ENCODE data around the gene PLAAT2. TPM values are rescaled to one million over a fixed set of nuclear protein-coding genes. Genes with fewer than 3 reads are reported as not detected.
"Not testable (repeated sequence)": the region's sequence is repeated elsewhere in the genome, so short reads cannot be mapped to it uniquely, and the experiment has no call there.

Gene PLAAT2
- polyA plus RNA-seq, 1 donor = 0.12 TPM

DNA sequence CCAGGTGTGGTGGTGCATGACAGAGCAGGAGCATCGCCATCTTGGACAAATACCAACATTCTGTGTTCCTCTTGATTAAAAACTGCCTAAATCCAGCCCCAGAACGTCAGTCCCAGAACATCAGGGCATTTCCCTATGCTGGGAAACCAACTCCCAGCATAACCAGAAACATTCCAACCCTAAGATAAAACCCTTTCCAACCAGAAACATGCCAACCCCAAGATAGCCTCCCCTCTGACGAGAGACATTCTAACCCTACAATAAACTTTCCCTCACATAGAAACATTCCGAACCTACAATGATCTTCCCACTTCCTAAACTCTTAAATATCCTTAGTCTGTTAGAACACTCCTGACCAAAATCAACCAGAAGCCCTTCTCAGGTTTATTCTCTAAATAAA is 15.0 kb downstream of the PLAAT2 start:
- Histone ChIP-seq H3K4me1 (ENCODE audit: control insufficient read depth, insufficient read depth, low read length) (no peaks in the 10 kb centered on the region), H3K4me3 (ENCODE audit: low read length) (no peak overlapping the region), H3K36me3 (ENCODE audit: control insufficient read depth, insufficient read depth, low read length) (no peaks in the 10 kb centered on the region), H3K27me3 (ENCODE audit: control insufficient read depth, insufficient read depth, low read length) (no peaks in the 10 kb centered on the region), H3K9me3 (ENCODE audit: control insufficient read depth, low read depth, low read length) (no peaks in the 10 kb centered on the region), H3K27ac (ENCODE audit: low read length) (no peak overlapping the region)
- 100% methylated on average over 1 of the region's 4 CpGs for WGBS (ENCODE audit: insufficient coverage, low lambda C conversion rate)
- DNase-seq = no peak

DNA sequence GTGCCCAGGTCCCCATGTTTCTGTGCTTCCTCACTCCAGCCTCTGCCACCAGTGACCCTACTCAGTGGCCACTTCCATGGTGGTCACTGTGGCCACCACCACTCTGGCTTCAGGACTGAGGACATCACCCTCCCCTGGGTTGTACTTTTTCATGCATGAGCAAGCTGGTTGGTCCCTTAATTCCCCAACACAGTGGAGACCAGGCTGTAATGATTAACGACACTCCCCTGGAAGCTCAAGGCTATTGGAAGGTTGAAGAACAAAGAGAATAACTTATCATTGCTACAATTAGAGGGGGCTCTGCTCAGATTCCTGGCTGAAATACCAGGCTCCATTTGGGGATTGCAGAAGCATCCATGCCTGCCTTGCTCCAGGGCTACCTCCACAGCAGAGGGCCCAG is 16.1 kb downstream of the PLAAT2 start:
- no CpG with 5 or more reads among the region's 1 CpG for WGBS (ENCODE audit: insufficient coverage, low lambda C conversion rate)
- no peaks in the 10 kb centered on the region for H3K36me3 ChIP-seq (ENCODE audit: control insufficient read depth, insufficient read depth, low read length)
- no peak for DNase-seq

DNA sequence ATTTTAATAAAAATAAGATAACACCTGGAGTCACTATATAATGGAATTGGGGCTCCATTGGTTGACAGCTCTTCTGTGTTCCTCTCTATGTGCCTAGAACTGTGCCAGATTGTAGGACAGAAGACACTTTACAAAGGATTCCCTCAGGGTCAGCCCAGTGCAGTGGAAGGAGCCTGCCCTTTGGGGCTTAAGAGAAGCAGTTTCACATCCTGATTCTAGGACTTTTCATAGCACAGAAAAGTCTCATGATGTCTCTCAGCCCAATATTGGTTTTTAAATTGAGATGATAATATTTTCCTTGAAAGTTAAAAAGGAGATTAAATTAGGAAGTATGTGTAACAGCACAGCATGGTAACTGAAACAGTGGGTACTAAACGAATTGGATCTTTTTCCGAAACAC is 19.5 kb downstream of the PLAAT2 start:
- Histone ChIP-seq H3K27ac (ENCODE audit: low read length) (no peak overlapping the region), H3K36me3 (ENCODE audit: control insufficient read depth, insufficient read depth, low read length) (no peaks in the 10 kb centered on the region), H3K9me3 (ENCODE audit: control insufficient read depth, low read depth, low read length) (no peaks in the 10 kb centered on the region), H3K27me3 (ENCODE audit: control insufficient read depth, insufficient read depth, low read length) (no peaks in the 10 kb centered on the region), H3K4me3 (ENCODE audit: low read length) (no peak overlapping the region), H3K4me1 (ENCODE audit: control insufficient read depth, insufficient read depth, low read length) (no peaks in the 10 kb centered on the region)
- DNase-seq = no peak
- 80% methylated on average over 1 of the region's 2 CpGs for WGBS (ENCODE audit: insufficient coverage, low lambda C conversion rate)

More for the DNA sequence above, 16.1 kb downstream of the PLAAT2 start:
- Histone ChIP-seq H3K9me3 (ENCODE audit: control insufficient read depth, low read depth, low read length) (no peaks in the 10 kb centered on the region), H3K27me3 (ENCODE audit: control insufficient read depth, insufficient read depth, low read length) (no peaks in the 10 kb centered on the region), H3K27ac (ENCODE audit: low read length) (no peak overlapping the region), H3K4me1 (ENCODE audit: control insufficient read depth, insufficient read depth, low read length) (no peaks in the 10 kb centered on the region), H3K4me3 (ENCODE audit: low read length) (no peak overlapping the region)

DNA sequence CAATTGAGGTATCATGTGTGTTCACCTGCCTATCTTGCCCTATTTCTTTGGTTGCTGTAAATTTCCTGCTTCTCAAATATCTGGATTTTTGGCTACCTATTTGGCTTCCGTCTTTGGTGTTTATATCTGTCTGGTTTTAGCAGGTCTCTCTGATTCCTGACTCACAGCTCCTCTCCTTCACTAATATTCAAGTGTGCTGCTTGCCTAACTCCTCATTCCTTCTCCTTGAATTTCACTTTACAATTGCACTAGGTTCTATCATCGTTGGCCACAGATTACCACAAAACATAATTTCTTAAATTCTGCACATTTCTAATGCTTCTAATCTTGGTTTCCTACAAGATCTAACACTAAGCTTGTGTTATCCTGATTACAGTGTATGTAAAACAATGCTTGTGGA is 20.7 kb downstream of the PLAAT2 start:
- not testable (repeated sequence) for H3K27me3 ChIP-seq (ENCODE audit: control insufficient read depth, insufficient read depth, low read length)

DNA sequence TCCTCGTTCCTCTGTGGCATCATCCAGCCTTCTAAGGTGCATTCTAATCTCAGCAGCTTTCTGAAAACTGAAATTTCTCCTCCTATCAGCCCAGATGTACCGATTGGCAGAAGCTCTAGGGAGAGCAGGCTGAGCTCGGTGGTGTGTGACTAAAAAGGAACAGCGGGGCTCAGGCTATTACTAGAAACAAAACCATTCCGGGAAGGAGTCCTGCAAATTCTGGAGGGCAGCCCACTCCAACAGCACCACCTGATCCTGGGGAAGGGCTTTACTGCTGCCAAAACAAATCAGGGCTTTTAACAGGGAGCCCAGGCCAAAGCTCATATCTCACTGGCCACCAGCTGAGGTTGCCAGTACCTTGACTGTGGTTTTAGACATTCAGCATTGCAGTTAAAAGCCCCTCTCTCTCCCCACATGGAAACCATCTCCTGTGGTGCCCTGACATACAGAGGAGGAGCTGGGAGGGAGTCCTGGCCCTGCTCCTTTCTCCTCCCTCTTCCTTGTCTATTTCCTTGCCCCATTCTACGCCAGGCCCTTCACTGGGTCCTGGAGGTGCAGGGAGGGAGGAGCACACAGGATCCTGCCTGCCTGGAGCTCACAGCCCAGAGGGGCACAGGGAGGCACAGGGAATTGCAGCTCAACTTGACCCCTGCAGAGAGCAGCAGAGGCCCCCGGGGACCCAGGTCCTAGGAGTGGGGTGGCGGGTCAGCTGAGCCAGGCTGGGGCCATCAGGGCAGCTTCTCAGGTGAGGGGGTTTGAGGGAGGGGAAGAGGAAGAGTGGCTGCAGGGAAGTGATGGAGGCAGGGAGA is 25.7 kb downstream of the PLAAT2 start:
- Histone ChIP-seq H3K4me1 (ENCODE audit: control insufficient read depth, insufficient read depth, low read length) (peaks cover 20% of the 10 kb centered on the region), H3K9me3 (ENCODE audit: control insufficient read depth, low read depth, low read length) (no peaks in the 10 kb centered on the region), H3K36me3 (ENCODE audit: control insufficient read depth, insufficient read depth, low read length) (no peaks in the 10 kb centered on the region), H3K27me3 (ENCODE audit: control insufficient read depth, insufficient read depth, low read length) (no peaks in the 10 kb centered on the region), H3K27ac (ENCODE audit: low read length) (peak overlapping the region; percentile 21), H3K4me3 (ENCODE audit: low read length) (peak overlapping the region; percentile 25)
- DNase-seq = peak in 1 of 2 donors; percentile 25
- WGBS (ENCODE audit: insufficient coverage, low lambda C conversion rate) = 80% methylated on average over 1 of the region's 8 CpGs

More for the DNA sequence above, 20.7 kb downstream of the PLAAT2 start:
- not testable (repeated sequence) for H3K36me3 ChIP-seq (ENCODE audit: control insufficient read depth, insufficient read depth, low read length); H3K4me1 ChIP-seq (ENCODE audit: control insufficient read depth, insufficient read depth, low read length); H3K9me3 ChIP-seq (ENCODE audit: control insufficient read depth, low read depth, low read length); H3K4me3 ChIP-seq (ENCODE audit: low read length); H3K27ac ChIP-seq (ENCODE audit: low read length); DNase-seq
- WGBS (ENCODE audit: insufficient coverage, low lambda C conversion rate) = no CpG with 5 or more reads among the region's 2 CpGs

DNA sequence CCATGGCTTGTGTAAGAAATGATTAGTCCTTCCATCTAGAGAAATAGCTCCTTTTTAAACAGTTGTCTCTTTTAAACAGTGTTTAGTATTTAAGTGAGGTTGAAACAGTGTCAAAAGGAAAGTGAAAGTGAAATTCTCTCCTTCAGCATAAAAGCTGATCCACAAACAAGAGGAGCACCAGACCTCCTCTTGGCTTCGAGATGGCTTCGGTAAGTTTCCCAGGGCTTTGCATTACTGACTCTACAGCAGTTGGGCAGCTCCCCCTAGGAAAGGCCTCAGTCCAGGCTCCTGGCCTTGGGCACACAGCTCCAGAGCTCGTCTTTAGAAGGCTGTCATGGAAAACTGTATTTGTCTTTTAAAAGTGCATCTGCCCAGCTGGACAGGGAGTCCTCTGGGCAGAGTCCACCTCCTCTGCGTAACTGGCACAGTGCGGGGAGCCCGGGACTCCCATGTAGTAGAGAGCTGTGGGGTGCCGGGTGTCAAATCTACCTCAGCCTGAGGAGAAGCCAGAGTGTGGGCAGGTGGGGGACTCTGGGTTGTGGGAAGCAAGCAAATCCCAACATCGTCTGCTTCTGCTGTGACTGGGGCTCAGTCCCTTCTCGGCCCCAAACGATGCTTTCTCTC is 26.4 kb downstream of the PLAAT2 start, which contains the start of gene PLAAT4:
Gene PLAAT4 (plus strand): TSS at position 140 of the 624 bp plus-strand sequence. CDS start 61 bp downstream, at position 201.
- Histone ChIP-seq H3K4me1 (ENCODE audit: control insufficient read depth, insufficient read depth, low read length) (peaks cover 20% of the 10 kb centered on the region), H3K27ac (ENCODE audit: low read length) (peak within 1 kb of the TSS; percentile 21)
- peak; percentile 46 to 79 for DNase-seq

DNA sequence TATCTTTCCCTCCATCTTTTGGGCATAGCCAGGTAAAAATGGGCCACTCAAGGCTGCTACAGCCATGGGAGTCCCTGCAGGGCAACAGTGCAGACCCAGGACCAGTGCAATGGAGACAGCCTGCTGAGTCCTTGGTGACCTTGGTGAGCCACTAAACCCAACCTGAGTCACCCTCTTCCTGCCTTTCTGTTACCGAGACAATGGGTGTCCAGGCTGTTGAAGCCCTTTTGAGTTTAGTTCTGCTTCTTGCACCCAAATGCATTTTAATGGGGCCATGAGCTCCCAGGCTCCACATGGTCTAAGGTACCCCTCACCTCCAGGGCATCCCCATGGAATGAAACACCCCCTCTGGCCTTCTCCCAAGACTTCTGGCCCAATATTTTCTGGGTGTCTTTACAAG is 27.4 kb downstream of the PLAAT2 start:
- peaks cover 23% of the 10 kb centered on the region for H3K4me1 ChIP-seq (ENCODE audit: control insufficient read depth, insufficient read depth, low read length)
- H3K36me3 ChIP-seq (ENCODE audit: control insufficient read depth, insufficient read depth, low read length) = no peaks in the 10 kb centered on the region

More for the DNA sequence above, 26.4 kb downstream of the PLAAT2 start, which contains the start of gene PLAAT4:
- Histone ChIP-seq H3K27me3 (ENCODE audit: control insufficient read depth, insufficient read depth, low read length) (no peaks in the 10 kb centered on the region), H3K4me3 (ENCODE audit: low read length) (peak within 1 kb of the TSS; percentile 25), H3K9me3 (ENCODE audit: control insufficient read depth, low read depth, low read length) (no peaks in the 10 kb centered on the region), H3K36me3 (ENCODE audit: control insufficient read depth, insufficient read depth, low read length) (no peaks in the 10 kb centered on the region)
- 92% methylated on average over 2 of the region's 10 CpGs for WGBS (ENCODE audit: insufficient coverage, low lambda C conversion rate)

DNA sequence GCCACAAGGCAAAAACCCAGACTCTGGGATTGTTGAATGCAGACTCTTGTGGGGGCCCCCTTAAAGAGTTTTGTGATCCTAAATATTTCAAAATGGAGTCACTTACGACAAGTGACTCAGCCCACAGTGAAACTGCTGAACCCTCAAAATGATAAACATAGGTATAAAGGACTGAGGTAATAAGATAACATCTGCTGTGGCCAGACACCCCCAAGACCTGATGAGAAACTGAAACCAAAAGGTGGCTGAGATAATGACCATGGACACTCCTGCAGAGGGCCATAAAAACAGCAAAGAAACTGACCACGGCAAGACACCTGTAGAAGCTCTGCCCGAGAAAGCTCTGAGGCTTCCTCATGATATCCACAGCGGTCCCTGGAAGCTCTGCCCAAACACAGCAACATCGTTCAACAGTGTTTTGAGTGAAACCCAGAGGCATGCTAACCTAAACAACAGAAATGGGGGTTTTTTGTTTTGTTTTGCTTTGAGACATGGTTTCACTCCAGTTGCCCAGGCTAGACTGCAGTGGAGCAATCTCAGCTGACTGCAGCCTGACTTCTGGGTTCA is 28.2 kb downstream of the PLAAT2 start:
- no peaks in the 10 kb centered on the region for H3K9me3 ChIP-seq (ENCODE audit: control insufficient read depth, low read depth, low read length)
- H3K27me3 ChIP-seq (ENCODE audit: control insufficient read depth, insufficient read depth, low read length) = no peaks in the 10 kb centered on the region
- no peak overlapping the region for H3K4me3 ChIP-seq (ENCODE audit: low read length)
- H3K4me1 ChIP-seq (ENCODE audit: control insufficient read depth, insufficient read depth, low read length) = peaks cover 23% of the 10 kb centered on the region
- no CpG with 5 or more reads among the region's 5 CpGs for WGBS (ENCODE audit: insufficient coverage, low lambda C conversion rate)
- peak; percentile 43 to 68 for DNase-seq
- peak overlapping the region; percentile 38 for H3K27ac ChIP-seq (ENCODE audit: low read length)
- H3K36me3 ChIP-seq (ENCODE audit: control insufficient read depth, insufficient read depth, low read length) = no peaks in the 10 kb centered on the region

More for the DNA sequence above, 27.4 kb downstream of the PLAAT2 start:
- Histone ChIP-seq H3K4me3 (ENCODE audit: low read length) (no peak overlapping the region), H3K27ac (ENCODE audit: low read length) (no peak overlapping the region), H3K27me3 (ENCODE audit: control insufficient read depth, insufficient read depth, low read length) (no peaks in the 10 kb centered on the region), H3K9me3 (ENCODE audit: control insufficient read depth, low read depth, low read length) (no peaks in the 10 kb centered on the region)
- WGBS (ENCODE audit: insufficient coverage, low lambda C conversion rate) = no CpG with 5 or more reads among the region's 1 CpG
- no peak for DNase-seq

DNA sequence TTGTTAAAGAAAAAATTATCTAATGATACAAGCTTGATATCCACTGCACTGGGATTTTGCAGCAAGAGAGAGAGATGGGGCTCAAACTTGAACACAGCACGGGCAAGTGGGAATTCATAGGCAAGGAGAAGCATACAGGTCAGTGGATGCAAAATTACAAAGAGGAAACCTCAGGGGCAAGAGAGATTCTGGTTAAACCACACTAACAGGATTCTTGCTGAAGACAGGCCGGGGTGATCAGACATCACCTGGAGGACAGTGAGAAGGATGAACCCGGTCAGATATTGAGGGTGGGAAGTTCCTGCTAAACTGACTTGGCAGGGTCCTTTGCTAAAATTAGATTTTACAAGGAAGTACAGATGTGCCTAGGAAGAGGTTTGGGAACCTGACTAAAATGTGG is 29.1 kb downstream of the PLAAT2 start:
- no peak for DNase-seq
- Histone ChIP-seq H3K9me3 (ENCODE audit: control insufficient read depth, low read depth, low read length) (no peaks in the 10 kb centered on the region), H3K27me3 (ENCODE audit: control insufficient read depth, insufficient read depth, low read length) (no peaks in the 10 kb centered on the region), H3K36me3 (ENCODE audit: control insufficient read depth, insufficient read depth, low read length) (no peaks in the 10 kb centered on the region), H3K4me1 (ENCODE audit: control insufficient read depth, insufficient read depth, low read length) (peaks cover 24% of the 10 kb centered on the region), H3K27ac (ENCODE audit: low read length) (no peak overlapping the region), H3K4me3 (ENCODE audit: low read length) (no peak overlapping the region)
- WGBS (ENCODE audit: insufficient coverage, low lambda C conversion rate) = no CpG with 5 or more reads among the region's 3 CpGs

DNA sequence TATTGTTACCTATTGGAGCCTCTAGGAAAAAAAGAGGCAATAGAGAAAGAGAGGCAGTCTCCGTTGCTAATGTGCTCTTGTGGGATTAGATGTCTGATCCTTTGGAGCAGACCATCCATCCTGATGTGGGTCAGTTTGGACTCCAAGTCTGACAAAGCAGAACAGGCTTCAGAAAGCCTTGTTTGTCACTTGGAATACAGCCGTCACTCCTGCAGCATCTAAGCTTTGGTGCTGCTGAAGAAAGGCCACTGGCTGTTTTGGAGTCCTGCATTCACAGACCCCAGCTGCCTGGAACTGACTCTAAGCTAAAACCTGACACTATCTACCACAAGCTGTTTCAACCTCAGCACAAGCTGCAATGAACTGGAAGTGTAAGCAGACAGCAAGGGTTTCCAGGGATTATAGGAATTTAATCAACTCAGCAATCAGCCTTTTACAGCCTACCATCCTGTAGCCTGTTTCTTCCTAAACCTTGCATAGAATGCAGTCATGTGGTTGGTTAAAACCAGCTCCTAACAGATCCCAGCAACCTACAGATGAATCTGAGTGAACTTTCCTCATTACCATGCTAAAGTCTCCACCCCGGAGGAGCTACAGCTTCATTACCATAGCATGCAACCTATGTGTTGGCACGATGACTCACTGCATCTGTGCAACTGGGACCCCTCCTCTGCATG is 30.2 kb downstream of the PLAAT2 start:
- Histone ChIP-seq H3K9me3 (ENCODE audit: control insufficient read depth, low read depth, low read length) (no peaks in the 10 kb centered on the region), H3K27me3 (ENCODE audit: control insufficient read depth, insufficient read depth, low read length) (no peaks in the 10 kb centered on the region), H3K4me3 (ENCODE audit: low read length) (no peak overlapping the region), H3K4me1 (ENCODE audit: control insufficient read depth, insufficient read depth, low read length) (peaks cover 26% of the 10 kb centered on the region), H3K36me3 (ENCODE audit: control insufficient read depth, insufficient read depth, low read length) (no peaks in the 10 kb centered on the region), H3K27ac (ENCODE audit: low read length) (no peak overlapping the region)
- DNase-seq = no peak
- WGBS (ENCODE audit: insufficient coverage, low lambda C conversion rate) = no CpG with 5 or more reads among the region's 4 CpGs
